Measurements from ENCODE around the gene SMIM44. TPM values are rescaled to one million over a fixed set of nuclear protein-coding genes. Genes with fewer than 3 reads are reported as not detected.
"Not testable (repeated sequence)": the region's sequence is repeated elsewhere in the genome, so short reads cannot be mapped to it uniquely, and the experiment has no call there.

SMIM44 gene
- total RNA-seq = not detected

DNA sequence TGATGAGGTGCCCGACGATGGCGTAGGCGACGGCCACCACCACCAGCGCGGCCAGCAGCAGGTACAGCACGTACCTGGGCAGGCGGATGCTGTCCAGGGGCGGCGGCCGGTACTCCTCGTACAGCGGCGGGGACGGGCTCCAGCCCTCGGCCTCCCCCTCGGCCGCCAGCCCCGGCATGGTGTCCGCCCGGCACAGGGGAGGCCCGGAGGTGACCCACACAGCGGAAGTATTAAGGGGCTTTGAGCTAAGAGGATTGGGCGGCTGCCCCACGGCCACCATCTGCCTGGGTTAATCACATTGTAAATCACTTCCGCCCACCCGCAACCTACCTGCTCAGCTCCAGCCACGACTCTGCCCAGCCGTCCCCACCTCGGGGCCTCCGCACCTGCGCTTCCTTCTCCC lies at the start of gene SMIM44:
Gene SMIM44 (minus strand): TSS at position 216 of the 403 bp plus-strand sequence. CDS start 38 bp downstream, at position 178.
- DNase-seq = no peak

DNA sequence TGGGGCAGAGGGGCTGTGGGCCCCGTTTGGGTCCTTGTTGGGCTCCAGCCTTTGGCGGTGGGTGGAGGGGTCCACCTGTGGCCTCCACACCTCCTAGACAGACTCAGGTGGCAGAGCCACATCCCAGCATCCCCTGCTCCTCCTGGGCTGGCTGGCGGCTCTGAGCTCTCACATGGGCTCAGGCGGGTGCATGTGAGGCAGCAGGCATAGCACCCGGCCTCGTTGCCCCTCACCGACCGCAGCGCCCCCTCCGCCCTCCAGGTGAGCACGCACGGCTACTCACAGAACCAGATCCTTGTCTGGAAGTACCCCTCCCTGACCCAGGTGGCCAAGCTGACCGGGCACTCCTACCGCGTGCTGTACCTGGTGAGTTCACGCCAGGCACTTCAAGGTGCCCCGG lies 49.8 kb upstream of the SMIM44 start:
- DNase-seq = no peak

DNA sequence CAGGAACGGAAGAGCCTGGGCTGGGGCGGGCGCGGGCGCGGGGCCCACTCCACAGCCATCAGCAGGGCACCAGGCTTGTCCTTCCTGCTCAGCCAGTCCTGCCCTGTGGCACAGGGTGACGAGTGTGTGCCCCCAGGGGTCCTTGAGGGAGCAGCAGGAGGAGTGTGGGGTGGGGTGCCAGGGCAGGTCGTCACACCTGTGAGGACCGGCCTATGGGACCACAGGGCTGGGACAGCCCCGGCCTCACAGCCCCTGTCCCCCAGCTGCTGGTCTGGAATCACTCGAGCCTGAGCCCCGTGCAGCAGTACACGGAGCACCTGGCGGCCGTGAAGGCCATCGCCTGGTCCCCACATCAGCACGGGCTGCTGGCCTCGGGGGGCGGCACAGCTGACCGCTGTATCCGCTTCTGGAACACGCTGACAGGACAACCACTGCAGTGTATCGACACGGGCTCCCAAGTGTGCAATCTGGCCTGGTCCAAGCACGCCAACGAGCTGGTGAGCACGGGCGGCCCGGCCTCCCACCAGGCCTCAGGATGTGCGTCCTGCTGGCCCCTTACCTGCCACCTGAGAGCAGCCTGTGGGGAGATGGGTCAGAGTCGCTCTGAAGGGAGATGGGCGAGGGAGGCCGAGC lies 49.0 kb upstream of the SMIM44 start:
- DNase-seq = no peak

DNA sequence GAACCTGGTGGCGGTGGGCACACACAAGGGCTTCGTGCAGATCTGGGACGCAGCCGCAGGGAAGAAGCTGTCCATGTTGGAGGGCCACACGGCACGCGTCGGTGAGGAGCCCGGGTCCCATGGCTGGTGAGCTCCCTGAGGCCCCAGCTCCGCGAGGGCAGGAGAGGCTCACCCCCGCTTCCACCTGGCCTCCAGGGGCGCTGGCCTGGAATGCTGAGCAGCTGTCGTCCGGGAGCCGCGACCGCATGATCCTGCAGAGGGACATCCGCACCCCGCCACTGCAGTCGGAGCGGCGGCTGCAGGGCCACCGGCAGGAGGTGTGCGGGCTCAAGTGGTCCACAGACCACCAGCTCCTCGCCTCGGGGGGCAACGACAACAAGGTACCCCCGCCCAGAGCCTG lies 48.5 kb upstream of the SMIM44 start:
- DNase-seq = no peak

DNA sequence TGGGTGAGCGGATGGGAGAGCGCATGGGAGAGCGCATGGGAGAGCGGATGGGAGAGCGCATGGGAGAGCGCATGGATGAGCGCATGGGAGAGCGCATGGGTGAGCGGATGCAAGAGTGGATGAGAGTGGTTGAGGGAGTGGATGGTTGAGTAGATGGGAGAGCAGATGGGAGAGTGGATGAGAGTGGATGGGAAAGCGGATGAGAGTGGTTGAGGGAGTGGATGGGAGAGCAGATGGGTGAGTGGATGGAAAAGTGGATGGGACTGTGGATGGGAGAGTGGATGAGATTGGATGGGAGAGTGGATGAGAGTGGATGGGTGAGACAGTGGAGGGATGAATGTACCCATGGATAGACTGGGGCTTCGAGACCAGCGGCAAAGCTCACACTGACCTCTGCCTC lies 47.1 kb upstream of the SMIM44 start:
- DNase-seq = no peak

DNA sequence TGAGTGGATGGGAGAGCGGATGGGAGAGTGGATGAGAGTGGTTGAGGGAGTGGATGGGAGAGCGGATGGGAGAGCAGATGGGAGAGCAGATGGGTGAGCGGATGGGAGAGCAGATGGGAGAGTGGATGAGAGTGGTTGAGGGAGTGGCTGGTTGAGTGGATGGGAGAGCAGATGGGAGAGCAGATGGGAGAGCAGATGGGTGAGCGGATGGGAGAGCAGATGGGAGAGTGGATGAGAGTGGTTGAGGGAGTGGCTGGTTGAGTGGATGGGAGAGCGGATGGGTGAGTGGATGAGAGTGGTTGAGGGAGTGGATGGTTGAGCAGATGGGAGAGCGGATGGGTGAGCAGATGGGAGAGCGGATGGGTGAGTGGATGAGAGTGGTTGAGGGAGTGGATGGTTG lies 46.1 kb upstream of the SMIM44 start:
- DNase-seq = not testable (repeated sequence)

DNA sequence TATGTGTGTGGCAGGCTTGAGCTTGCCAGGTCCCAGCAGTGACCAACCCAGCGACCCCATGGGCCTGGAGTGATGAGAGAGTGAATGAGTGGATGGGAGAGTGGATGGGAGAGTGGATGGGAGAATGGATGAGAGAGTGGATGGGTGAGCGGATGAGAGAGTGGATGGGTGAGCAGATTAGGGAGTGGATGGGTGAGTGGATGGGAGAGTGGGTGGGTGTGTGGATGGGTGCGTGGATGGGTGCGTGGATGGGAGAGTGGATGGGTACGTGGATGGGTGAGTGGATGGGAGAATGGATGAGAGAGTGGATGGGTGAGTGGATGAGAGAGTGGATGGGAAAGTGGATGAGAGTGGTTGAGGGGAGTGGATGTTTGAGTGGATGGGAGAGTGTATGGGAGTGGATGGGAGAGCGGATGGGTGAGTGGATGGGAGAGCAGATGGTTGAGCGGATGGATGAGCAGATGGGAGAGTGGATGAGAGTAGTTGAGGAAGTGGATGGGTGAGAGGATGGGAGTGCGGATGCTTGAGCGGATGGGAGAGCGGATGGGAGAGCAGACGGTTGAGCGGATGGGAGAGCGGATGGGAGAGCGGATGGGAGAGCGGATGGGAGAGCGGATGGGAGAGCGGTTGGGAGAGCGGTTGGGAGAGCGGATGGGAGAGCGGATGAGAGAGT lies 45.4 kb upstream of the SMIM44 start:
- no peak for DNase-seq

DNA sequence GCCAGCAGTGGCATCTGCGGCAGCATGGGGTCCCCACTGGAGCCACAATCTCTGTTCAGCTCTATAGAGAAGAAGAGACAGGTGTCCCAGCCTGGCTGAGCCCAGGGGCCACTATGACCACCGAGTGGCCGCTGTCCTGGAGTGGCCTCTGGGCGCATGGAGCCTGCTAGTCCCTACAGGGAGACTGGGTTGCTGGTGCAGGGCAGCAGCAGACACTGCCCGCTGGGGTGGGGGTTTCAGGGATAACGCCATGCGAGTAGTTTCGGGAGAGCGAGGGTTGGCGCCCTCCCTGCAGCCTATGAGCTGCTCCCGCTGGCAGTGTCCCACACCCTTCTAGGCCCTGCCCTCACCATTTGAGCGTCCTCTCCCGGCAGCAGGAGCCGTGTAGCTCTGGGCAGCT lies 44.8 kb upstream of the SMIM44 start:
- DNase-seq = no peak

DNA sequence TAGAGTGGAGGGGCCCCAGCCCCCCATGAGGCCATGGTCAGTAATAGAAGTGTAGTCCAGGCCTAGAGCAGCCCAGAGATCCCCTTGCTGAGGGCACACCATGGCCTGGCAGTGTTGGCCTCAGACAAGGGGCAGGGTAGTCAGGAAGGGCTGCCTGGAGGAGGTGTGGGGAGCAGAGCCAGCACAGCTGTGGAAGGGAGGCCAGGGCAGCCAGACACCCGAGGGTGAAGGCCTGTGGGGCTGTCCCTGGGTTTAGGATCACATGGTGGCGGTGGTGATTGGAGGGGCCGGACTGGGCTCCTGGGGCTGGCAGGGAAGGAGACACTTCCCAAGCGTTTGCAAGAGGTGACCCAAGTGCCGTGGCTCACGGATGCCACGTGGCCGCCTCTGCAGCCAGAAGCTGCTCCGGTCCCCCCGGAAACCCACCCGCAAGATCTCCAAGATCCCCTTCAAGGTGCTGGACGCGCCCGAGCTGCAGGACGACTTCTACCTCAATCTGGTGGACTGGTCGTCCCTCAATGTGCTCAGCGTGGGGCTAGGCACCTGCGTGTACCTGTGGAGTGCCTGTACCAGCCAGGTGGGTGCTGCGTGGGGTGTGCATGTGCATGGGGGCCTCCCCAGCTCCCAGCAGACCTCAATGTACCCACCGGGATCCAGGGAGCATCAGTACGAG lies 44.1 kb upstream of the SMIM44 start:
- DNase-seq = no peak

DNA sequence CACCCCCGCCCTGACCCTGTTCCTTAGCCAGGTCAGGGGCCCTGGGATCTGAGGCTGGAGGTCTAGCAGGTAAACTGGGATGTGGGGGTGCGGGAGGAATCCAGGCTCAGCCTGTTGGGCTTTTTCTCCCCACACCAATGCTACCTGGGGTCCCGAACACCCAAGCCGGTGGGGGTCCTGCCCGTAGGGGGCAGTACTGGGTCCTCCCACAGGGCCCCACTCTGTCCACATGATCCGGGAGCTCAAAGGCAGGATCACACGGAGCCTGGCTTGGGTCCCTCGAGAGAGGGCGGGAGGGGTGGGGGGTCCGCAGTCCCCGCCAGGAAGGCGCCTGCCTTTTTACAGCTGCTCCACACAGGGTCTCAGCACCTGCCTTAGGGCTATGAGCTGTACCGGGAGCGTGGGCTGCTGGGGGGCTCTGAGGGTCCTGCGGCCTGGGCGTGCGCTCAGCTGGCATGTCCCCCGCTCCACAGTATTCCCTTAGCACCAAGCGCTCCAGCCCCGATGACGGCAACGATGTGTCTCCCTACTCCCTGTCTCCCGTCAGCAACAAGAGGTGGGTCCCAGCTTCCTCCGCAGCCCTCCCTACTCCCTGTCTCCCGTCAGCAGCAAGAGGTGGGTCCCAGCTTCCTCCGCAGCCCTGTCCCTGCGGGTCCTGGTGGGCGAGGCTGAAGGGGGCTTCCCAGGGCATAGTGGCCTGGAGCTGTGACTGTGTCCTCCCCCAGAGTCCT lies 43.4 kb upstream of the SMIM44 start:
- no peak for DNase-seq

DNA sequence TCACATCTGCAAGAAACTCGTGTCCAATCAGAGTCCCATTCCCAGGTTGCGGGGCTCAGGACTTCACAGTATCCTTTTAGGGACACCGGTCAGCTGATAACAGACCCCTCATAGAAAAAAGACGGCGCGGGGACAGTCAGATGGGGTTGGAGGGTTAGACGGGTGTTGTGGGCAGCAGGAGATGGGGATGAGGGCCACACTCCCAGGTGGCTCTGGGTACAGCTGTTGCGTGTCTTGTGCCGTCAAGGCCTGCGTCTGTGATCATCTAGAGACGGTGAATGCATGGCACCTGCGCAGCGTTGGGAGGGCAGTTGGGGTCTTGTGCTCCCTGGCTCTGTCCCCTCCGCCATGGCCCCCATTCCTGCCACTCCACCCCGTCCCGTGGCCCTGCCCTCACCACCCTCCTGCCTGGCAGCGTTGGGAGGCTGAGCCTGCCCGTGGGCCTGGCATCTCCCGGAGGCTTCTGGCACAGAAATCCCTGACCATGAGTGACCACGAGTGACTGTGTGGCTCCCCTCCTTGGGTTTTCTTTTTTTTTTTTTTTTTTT lies 41.7 kb upstream of the SMIM44 start:
- DNase-seq = no peak

DNA sequence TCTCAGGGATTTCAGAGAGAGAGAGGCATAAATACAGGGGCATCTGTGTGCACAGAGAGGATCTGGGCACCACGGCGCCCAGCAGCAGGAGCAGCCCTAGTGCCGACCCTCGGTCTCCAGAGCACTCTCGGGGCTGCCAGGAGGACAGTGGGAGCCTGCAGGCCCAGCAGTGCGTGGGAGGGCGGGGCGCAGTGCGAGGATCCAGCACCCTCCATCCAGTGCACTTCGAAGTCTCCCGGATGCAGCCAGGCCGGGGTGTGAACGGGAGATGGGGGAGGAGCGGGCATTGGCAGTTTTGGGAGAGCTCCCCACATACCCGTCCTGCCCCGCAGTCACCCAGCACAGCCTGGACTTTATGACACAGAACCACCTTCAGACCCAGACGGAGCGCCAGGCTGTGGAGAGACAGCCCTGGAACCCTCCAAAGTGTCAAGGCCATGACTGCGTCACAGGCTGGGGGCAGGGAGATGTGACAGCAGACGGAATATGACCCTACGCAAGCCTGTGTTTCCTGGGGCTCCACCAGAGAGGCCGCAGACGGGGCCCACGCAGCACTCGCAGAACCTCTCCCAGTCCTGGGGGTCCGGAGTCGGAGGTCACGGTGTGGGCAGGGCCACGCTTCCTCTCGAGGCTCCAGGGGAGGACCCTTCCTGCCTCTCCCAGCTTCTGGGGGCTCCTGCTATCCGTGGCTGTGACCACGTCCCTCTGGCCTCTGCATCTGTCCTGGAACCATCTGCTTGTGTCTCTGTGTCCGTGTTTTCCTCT lies 41.0 kb upstream of the SMIM44 start:
- DNase-seq = no peak

DNA sequence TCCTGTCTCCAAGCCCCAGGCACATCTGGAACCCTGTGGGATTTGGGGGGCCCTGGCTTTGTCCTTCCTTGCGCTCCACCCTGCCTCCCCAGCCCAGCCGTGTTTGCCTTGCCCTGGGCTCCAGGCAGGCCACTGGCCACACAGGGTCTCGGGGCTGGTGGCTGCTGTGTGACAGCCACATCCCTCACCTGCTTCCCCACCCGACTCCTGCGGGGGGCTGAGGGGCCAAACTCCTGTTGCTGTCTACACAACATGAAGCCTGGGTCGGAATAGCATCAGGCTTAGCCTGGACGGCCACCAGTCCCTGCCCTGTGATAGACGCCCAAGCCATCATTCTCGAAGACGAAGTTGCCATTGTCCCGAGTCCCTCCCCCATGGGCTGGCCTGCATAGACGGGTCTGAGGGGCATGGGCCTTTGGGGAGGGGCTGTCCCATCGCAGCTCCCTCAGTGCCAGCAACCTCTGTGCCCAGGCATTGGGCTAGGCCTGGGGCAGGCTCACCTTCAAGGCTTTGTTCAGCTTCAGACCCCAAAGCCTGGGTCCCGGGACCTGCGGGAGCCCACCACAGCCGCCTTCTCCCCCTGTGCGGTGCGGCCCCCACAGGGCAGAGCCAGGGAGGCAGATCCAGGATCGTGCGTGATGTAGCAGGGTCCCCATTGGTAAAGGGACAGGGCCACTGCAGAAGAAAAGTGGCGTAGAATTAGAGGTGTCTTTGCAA lies 40.3 kb upstream of the SMIM44 start:
- no peak for DNase-seq

DNA sequence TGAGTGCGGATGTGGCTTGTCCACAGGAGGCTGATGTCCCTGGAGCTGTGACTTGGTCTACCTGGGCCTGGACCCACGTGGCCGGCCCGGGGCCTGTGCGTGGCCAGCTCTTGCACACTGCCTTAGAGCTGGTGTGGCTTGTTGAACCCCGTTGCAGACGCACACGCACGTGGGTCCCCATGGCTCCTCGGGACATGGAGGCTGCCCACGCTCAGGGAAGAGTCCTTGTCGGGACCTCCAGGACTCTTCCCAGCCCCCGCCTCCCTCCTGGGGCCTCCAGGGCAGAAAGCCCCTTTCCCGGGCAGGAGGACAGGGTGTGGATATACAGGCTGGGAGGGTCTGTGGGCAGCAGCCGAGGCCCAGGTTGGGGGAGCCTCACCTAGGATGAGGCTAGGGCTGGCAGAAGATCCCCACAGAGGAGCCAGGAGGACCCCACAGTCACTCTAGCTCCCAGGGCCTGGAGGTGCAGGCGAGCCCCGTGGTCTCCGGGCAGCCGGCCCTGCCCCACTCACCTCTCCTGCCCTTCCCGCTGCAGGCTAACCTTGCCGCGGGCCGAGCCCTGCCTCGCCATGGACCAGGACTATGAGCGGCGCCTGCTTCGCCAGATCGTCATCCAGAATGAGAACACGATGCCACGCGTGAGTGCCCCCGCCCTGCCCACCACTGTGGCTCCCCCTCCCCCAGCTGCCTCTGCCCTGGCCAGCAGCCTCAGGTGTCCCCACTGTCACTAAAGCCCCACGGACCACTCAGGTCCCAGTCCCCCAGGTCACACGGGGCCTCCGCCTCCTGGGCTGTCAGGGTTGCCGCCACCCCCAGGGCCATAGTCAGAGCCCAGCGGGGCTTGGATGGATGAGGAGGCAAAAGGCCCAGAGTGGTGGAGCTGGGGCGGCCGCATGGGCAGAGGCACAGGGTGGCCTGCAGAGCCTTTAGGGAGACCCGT lies 39.5 kb upstream of the SMIM44 start:
- no peak for DNase-seq

DNA sequence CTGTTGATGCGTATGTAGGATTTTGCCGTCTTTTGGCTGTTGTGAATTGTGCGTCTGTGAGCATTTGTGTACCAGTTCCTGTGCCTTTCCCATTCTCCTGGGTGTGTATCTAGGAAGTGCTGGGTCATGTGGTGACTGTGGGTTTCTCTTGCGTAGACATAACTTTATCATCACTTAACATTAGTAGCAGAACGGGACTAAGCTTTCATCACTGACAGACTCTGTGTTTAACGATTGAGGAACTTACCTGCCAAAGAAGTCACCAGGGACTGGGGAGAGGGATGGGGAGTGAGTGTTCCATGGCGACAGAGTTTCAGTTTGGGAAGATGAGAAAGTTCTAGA lies 37.8 kb upstream of the SMIM44 start:
- no peak for DNase-seq

DNA sequence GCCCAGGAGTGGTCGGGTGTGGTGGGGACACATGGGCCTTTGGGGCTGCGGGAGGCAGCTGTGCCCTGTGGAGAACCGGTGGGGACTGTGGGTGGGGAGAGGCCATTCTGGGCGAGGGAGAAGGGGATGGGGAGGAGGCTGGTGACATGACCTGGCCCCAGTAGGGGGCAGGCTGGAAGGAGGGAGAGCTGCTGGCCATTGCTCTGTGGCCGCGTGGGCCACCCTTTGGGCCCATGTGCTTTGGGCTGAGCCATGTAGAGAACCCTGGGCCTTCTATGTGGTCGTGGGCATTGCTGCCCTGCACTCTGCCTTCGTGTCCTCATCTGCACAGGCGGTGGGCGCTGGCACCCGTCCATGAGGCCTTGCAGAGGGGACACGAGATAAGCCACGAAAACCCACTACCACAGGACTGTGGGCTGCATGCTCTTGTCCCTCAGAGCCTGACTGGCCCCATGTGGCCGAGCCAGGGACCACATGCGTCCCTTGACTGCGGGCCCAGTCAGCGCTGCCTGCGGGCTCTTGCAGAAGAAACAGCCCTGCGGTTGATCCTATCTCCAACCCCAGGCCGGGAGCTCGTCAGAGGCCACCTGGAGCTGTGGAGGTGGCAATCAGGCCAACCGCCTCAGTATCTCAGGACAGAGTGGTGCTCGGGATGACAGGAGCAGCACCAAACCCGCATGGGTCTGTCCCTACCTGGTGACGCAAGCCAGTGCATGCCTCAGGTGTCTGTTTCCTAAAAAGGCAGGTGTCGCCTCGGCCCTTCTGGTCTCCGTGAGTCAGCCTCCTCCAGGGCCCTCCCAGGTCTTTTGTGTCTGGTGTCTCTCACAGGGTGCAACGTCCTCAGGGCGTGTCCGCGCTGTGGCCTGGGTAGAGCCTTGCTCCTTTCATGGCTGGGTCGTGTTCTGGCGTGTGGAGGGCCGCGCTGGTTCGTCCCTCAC lies 37.2 kb upstream of the SMIM44 start:
- DNase-seq = peak; percentile 58

DNA sequence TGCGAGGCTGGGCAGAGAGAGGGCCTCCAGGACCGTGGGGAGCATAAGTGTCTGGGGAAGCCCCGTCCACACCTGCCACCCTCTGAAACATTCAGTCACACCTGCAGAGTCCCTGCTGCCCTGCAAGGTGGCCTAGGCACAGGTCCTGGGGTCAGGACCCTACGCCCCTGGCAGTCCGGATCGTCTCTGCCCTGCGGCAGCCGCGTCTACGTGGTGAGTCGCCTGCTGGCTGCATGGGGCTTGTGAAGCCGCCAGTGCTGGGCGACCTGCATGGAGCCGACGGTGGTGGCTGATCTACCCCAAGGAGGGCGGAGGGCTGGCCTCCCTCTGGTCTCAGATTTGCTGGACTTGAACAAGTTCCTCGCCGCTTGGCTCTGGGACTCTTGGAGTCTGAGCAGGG lies 35.9 kb upstream of the SMIM44 start:
- no peak for DNase-seq

DNA sequence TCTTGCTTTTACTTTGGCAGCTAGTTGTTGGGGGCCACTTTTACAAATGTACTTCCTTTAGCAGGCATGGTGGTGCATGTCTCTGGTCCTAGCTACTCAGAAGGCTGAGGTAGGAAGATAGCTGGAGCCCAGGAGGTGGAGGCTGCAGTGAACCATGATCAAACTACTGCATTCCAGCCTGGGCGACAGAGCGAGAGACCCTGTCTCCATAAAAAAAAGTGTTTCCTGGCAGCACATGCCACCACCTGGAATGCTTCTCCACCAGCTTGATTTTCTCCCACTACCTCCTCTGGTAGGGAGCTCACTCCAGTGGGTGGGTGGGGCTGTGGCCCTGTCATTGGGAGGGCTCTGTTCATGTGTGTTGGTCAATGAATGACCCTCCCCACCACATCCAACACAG lies 35.4 kb upstream of the SMIM44 start:
- DNase-seq = no peak

DNA sequence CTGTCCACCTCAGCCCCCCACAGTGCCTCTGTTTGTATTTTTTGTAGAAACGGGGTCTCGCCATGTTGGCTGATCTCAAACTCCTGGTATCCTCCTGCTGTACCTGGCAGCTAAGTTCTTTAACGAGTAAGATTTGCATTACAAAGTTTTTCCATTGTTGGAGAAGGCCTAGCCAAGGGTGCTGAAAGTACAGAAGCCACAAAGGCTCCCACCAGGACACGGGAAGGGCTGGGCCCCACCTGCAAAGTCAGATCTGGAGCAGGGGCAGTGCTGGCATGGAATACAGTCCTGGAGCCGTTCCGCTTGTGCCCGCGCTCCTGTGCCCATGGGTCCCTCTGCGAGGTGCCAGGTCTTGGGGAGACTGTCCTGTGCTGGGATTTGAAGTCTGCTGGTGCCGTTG lies 35.0 kb upstream of the SMIM44 start:
- no peak for DNase-seq
